Measurements from ENCODE around the gene DGKG.

DGKG gene

DNA sequence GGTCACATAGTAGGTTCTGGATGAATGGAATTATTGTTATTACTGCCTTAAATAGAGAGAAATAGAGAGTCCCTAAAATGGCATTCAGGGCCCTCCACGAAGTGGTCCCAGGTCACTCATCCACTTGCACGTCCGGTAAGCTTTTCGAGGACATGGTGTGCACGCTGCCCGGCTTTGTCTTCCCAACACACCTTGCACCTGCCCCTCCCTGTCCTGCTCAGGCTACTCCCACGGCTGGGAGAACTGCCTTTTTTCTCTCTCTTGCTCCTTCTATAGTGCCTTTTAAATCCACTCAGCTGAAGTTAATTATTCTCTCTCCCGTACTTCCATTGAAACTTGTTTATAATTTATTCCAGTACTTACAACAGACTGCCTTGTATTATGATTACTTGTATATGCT lies 5.6 kb upstream of the DGKG start:
- DNase-seq (ENCODE audit: low spot score), result no peak

DNA sequence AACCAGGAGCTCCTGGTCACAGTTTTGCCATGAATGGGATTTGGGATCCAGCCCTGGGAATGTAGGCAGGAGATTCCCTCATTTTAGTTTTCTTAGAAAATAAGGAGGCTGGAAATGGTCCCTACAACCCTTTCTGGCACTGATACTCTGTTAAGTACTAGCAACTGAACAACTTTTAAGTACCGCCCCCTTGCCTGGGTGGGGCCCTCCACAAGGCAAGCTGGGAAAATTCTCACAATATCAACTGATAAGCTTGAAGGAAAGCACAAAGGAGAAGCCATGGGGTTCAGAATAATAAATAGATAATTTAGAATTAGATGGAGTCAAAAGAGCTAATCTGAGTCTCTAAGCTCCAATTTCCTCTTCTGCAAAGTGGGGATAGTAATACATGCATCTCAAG lies 4.2 kb upstream of the DGKG start:
- no peak for DNase-seq (ENCODE audit: low spot score)

DNA sequence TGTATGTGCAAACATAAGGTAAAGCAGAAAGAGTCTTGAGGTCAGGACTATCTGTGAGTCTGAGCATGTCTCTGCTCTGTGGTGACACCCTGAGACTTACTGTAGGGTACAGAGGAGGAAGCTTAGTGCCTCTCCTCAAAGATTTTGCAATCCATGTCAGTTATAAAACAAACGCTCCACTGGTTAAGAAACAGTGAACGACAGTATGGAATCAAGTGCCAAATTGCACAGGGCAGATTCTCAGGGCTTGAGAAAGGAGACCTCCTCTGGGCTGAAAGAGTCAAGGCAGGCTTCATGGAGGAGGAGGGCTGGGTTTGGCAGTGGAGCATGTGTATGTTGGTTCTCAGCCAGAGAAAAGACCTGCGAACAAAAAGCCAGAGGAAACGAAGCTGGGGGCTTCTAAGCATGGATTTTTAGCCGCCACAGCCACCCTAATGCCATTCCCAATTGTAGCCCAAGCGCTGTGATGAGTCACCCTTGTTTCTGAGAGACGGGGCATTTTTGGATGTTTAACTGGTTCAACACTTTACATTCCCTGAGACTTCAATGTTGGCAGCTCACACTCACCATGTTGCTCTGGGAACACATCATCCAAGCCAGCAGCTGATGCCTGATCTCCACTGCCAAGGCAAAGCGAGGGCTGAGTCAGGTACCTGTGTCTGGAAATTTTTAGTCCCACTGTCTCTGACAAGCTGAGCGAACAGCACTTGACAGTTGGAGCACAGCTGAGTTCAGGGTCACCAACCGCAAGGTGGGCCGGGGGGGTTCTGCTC lies 3.4 kb upstream of the DGKG start:
- no peak for DNase-seq (ENCODE audit: low spot score)

DNA sequence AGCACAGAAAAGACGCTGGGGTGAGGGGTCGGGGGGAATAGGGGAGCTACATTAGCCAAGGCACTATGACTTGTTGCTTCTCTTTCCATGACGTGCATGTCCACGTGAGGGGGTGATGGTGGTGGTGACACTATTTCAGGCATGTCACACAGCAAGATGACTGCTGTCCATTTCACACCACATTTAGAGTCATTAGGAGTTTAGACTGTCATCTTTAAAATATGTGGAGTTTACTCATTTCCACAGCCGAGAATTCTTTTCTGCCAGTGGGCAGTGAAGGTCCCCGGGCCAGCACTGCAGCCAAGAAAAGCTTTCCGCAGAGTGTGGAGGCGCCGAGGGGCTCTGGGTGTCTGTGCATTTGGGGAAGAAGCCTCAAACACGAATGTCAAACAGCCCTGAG lies 954 bp upstream of the DGKG start:
- DNase-seq (ENCODE audit: low spot score), result no peak

DNA sequence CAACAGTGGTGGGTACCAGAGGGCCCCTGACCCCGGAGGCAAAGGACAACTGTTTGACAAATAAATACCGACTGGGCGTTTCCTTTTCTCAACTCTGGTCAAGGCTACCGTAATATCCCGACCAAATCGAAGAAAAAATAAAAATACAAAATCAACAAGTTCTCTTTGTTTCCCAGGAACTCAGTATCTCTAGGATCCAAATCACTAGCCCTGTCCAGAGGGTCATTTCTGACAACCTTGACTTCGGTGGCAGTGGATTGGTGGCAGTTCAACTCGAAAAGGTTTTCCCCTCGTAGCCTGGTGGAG lies 456 bp upstream of the DGKG start:
- DNase-seq (ENCODE audit: low spot score), result no peak

DNA sequence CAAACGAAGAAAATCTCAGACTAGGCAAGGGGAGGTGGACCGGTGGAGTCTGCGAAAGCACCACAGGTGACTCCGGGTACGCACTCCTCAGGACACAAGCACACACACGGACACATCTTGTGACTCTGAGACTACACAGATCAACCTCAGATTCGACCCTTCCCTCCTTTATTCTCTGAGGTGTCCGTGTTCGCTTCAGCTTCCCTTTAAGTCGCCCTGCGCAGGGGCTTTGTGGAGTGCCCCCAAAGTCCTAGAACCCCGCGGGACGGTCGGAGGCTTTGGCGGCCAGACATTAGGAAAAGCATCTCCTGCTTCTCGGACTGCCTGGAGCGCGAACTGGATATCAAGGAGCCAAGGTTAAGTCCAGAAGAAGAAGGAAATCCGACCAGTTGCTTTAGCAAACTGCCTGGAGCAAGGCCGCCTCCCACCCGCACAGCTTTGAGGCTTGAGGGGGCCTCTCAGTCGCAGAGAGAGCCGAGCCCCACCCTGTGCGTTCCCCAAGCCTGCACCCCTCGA lies 730 bp downstream of the DGKG start:
- DNase-seq (ENCODE audit: low spot score), result no peak

DNA sequence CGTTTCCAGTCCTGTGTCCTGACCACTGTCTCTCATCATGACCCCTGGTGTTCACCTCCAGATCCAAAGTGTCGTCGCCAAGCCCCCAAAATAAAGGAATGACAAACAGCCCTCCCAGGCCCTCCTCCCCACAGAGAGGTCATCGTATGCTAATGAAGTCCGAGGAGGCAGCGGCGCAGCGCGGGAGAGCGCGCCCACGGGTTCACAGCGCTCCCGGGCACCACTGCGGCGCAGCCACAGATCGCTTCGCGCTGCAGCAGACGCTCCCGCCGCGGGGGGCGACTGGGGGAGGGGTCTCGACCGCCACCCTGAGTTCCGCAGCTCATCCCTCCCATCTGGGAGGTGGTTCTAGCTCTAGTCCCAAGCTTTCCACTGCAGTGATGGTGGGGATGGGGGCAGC lies 1.3 kb downstream of the DGKG start:
- DNase-seq (ENCODE audit: low spot score), result no peak

DNA sequence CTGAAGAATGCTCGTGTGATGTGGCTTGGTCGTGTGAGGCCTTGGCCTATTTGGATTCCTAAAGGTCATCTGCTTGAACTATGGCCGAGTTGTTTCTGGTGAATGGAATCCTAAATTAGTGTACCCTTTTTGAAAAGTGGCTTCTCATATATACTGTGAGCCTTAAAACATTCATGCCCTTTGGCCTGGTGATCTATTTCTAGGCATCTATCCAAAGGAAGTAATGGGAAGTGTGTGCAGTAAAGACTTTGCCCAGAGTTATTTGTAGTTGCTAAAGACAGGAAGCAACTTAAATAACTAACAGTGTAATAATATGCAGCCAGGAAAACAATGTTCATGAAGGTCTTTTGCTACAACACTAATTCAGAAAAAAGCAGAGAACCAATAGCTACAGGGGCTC lies 3.0 kb downstream of the DGKG start:
- no peak for DNase-seq (ENCODE audit: low spot score)

DNA sequence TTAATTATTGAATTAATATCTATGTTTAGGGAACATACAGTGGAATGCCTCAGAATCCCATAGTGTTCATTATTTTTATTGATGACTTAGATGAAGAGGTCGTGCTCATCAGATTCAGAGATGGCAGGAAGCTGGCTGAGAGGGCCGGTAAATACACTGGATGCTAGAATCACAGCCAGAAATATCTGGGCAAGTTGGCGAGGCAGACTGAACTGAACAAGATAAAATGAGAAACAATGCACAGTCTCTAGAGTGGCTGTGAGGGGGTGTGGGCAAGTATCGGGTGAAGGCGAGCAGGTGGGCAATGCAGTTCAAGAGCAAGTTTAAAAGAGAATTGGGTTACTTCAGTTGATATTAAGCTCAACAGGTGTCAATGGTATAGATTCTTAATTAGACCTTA lies 5.9 kb downstream of the DGKG start:
- DNase-seq (ENCODE audit: low spot score), result no peak

DNA sequence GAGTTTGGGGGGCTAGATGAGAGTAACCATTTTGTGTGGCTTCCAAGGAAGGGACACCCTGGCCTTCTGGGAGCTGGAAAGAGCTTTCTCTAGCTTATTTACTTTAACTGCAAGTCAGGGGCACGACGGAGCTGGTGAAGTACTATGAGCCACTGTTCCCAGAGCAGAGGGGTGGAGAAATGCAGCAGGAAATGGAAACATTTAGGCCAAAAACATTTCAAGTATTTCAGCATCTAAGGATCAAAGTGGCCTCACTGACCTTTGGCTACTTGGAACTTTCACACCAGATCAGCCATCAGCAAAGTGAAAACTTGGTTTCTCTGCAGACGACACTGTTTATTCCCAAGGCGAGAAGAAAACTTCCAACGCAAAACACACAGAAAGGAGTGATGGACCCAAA lies 7.9 kb downstream of the DGKG start:
- DNase-seq (ENCODE audit: low spot score), result no peak

DNA sequence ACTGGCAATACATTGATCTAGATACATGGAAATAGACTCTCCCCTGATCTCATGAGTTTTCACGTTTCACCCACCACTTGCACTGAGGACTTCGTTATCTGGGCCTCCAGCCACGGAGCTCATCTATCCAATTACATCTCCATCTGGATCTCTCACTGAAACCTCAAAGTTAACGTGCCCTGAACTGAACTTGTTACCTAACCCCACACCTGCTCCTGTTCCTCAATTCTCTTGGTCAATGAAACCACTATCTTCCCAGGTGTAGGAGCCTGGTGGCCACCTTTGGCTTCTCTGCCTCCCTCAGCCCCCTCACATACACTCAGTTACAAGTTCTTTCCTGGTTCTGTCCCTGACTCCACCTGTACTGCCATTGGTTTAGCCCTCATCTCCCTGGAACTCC lies 9.7 kb downstream of the DGKG start:
- DNase-seq (ENCODE audit: low spot score), result no peak

DNA sequence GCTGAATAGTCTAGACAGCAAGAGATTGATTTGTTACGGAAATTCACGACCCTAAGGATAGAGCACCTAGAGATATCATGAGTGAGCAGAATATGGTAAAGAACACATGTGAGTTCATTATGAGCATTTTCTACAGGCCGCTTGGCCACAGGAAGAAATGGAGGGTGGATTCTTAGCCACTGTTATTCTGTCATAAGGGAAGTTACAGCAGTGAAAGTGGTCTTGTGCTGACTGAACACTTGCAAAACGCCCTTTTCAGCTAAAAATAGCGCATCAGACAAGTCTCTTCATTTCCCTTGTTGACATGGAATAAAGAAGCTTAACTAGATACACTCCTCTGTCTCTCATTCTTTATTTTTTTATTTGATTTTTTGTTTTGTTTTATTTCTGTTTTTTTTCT lies 19.8 kb downstream of the DGKG start:
- DNase-seq (ENCODE audit: low spot score), result no peak

DNA sequence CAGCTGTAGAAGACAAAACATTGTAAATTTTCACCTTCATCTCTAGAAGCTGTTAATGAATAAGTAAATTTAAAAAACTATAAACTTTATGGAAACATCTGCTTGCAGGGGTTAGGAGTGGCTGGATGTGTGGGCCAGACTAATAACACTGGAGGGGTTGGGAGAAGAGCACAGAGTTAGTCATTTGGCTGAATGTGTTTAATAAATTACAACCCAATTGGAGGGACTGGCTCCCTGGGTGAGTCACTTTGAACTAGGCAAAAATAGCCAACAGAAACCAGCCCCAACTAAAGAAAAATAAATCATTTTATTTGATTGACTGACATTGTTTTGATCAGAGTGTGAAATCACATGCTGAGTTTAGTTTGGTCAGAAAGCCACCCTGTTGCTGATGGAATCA lies 21.8 kb downstream of the DGKG start:
- DNase-seq (ENCODE audit: low spot score), result no peak

DNA sequence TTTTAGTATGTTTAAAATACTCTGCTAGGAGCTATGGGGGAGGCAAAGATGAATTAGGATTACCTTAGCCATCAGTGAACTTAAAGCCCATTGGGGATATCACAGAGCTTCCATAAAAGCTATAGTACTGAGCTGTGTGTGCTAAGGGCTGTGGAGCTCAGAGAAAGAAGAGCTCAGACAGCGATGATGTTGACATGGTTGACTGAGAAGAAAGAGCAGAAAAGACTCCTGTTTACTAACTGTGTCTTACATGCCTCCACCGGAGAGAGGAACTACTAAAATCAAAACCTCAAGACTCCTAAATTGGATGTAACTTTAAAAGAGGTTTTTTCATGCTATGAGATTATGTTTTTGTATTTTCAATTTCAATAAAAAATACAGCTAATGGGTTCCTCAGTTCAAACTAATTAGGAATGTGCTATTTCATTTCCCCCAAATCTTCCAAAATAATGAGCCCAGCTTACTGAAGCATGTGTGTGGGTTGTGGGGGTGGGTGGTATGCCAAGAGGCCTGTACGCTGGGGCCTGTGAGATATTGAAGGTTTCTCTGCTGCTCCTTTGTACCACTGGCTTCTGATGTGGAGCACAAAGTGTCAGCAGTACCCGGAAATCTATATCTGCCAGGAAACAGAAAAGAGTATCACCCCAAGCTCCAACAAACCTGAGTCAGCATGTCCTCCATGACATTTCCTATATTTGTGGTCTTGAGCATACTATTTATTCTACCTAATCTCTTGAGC lies 22.7 kb downstream of the DGKG start:
- peak; percentile 6 for DNase-seq (ENCODE audit: low spot score)

DNA sequence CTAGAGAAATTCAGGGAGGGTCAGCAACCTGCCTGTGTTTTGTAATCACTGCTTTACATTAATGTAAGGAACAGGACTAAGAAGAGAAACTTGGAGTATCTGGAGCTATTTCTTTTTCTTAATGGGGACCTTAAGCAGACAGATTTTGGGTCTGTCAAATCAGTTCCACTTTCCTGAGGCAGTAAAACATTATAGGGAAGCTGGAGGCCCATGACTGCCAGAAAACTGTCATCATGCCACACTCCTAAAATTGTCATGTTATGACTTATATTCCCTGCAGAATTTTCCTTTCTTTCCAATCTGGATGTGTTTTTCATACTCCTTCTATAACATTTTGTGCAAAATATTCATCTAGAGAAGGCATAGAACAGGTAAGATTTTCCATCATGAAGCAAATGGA lies 28.8 kb downstream of the DGKG start:
- DNase-seq (ENCODE audit: low spot score), result no peak

DNA sequence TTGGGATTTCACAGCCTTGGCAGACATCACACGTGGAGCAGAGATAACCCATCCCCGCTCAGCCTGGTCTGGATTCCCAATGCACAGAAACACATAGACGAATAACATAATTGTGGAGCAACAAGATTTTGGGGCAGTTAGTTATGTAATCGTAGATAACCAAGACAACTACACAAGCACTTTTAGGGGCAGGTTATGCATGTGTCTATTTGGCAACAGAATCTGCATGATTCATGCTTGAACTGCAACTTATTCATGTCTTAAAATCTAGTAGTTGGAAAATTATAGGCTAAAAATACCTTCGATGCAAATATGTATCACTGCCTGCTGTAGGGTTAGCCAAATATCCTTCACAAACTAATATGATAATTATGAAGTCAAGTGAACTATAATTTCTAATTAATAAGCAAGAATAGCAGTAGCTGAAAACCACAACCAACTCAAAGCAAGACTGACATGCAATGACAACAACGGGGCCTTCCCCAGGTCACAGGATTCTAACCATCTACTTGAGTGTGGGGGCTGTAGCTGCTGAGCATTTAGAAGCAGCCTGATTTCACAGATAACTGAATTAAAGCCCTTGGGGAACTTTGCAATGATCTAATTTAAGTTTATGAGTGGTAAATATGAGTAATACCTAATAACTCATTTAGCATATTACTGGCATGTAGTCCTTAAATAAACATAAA lies 31.1 kb downstream of the DGKG start:
- no peak for DNase-seq (ENCODE audit: low spot score)

DNA sequence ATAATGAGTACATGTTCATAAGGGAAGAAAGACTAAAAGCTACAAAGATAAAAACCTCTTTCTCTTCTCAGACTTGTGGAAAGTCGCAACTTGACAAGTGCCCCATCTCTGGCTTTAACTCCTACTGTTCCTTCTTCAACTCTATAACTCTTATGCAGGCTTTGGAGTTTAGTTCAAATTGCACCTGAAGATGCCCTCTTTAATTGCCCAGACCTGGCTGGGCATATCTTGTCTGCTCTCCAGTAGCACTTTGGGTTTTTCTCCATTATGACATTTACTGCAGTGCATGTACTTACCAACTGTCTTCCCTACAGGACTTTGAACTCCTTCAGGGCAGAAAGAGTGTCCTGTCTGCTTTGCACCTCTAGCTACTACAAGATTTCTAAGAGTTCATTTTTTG lies 32.4 kb downstream of the DGKG start:
- DNase-seq (ENCODE audit: low spot score), result no peak

DNA sequence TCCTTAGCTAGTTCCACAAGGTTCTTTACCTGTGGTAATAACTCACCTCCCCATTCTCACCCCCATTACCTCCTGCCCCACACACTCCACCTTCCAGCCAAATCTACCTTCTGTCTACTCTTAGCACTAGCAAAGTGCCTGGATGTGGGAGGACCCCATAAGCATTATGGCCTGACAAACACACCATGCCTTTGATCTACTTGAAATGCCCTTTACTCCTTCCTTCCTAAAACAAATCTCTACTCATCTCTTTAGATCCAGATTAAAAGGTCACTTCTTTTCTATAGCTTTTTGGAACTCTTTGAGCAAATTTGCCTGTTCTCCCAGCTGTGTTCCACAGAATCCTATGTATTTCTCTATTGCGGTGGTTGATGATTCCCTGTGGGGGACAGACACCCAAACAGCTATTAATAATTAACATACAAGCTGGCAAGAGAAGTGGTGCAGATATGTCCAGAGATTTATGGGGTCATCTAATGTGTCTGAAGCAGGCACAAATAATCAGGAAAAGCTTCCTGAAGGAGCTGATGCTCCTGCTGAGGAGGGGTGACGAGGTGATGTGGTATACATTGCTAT lies 34.0 kb downstream of the DGKG start:
- DNase-seq (ENCODE audit: low spot score), result no peak

DNA sequence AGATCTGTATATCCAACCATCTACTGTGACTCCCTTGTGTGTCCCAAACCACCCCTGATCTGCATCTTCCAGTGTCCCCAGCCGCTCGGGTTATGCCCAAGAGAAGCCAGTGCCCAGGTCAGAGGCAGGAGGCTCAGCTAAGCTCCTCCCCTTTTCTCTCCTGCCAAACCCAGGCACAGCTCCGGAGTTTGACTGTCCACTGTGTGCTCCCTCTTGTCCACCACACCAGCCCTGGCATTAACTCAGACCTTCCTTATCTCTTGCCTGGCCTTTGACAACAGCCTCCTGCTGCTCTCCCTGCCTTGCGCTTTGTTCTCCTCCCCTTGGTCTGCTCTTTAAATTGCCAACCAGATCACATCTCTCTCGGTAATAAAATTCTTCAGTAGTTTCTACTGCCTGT lies 39.3 kb downstream of the DGKG start:
- no peak for DNase-seq (ENCODE audit: low spot score)

DNA sequence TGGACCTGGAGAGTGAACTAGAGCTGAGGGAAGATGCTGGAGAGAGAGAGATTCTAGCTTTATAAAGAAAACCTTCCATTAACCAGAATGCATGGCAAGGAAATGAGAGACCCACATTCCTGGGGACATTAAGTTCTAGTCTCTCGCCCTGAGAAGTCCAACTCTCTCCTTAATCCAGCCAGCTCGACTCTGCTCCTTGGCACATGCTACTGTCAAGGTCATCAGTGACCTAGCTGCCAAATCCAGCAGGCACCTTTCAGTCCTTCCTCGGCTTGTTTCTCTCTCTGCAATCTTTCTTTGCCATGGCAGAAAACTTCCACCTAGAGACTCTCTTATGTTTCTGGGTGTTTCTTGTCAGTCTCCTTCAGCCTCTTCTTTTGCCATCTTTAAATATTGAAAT lies 40.3 kb downstream of the DGKG start:
- DNase-seq (ENCODE audit: low spot score), result no peak

DNA sequence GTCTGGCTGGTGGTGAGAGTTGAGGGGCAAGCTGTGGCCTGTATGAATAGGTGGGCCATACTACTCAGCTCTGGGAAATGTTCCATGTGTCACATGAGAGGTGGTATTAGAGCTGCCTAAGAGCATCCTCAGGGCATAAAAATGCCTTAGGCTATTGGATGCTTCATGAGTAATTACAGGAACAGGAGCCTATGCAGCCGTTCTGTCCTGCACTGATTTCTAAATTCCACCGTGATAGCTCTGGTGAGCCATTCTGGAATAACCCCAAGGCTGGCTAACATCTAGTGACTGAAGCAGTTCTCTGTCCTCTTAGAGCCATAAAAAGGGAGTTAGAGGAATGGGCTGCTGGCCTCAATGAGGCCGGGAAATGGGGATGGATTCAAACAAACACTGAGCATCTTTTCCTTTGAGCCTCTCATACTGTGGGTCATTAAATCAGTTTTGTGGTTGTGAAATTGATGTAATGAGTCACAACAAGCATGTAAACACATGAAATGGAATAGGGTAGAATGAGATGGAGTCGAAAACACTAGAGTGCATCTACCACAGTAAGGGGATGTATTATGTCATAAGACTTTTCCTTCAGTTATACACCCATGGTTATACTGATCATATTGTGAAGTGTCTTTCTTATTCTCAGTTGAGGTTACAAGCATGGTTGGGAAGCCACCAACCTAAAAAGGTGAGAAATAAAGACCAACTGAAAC lies 41.0 kb downstream of the DGKG start:
- no peak for DNase-seq (ENCODE audit: low spot score)

DNA sequence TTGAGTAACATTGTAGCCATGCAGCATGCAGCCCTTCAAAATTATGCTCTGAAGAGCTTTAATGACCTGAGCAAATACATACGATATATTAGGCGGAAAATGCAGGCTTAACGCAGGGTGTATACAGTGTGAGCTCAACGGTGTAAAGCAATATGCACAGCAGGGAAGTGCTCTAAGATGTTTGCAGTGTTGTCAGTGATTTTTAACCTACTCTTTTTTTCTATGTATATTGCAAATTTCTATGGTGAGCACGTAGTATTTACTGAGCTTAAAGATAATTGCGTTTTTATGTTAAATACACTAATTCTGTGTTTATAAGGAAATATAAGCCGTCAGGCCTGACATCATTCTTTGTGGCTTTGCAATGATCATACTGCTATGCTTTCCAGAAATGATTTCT lies 42.1 kb downstream of the DGKG start:
- DNase-seq (ENCODE audit: low spot score), result no peak
